SK-N-SH treated with all-trans-retinoic acid at 6 μM for 48 hours (cell line): ENCODE results near the gene PCBP3.

Experiments used
- ESRRG ChIP-seq: fragments of 250-450 bp; sonication (Bioruptor Pico); IDR thresholded peaks from 2 replicates; pipeline ENCODE4 v1.6.1; 2021; ENCODE audit warnings: mild to moderate bottlenecking
- PATZ1 ChIP-seq: fragments of 250-450 bp; sonication (Bioruptor Pico); IDR thresholded peaks from 2 replicates; pipeline ENCODE4 v1.8.0; 2020; ENCODE audit warnings: mild to moderate bottlenecking, moderate library complexity, borderline replicate concordance
- ZFP30 ChIP-seq: fragments of 450-650 bp; formaldehyde crosslinking; IDR thresholded peaks from 2 replicates; pipeline ENCODE4 v1.5.0; 2022; ENCODE audit warnings: mild to moderate bottlenecking, moderate library complexity
- ZNF565 ChIP-seq: fragments of 450-650 bp; formaldehyde crosslinking; conservative IDR thresholded peaks from 2 replicates; pipeline ENCODE4 v1.5.0; 2020; ENCODE audit warnings: low read depth, mild to moderate bottlenecking, moderate library complexity

GRCh38 chr21:45930792-45931191 lies 287.3 kb downstream of the PCBP3 start:
- no peak for TF ChIP-seq ZFP30
- no peak for TF ChIP-seq PATZ1 (CRISPR knock-in tag)
- no peak for TF ChIP-seq ESRRG (CRISPR knock-in tag)
- TF ChIP-seq ZNF565 (CRISPR knock-in tag): no peak
